Neural progenitor cell (in vitro differentiated cells): Measurements from ENCODE around the gene CYSTM1. TPM values are rescaled to one million over a fixed set of nuclear protein-coding genes. Genes with fewer than 3 reads are reported as not detected.

Source experiments
- DNase-seq: peaks from one replicate; pipeline ENCODE4 v3.0.0-alpha.2; 2016; ENCODE audit warnings: low spot score
- H2AFZ ChIP-seq: fragments of 200-600 bp; sonication (generic); replicated peaks from 2 replicates; pipeline ENCODE4 v1.6.1; 2016; ENCODE audit warnings: antibody characterized with exemption
- H3F3A ChIP-seq: fragments of 200-600 bp; sonication (generic); 2 replicates; pipeline ENCODE4 v1.6.1; 2016; ENCODE audit warnings: antibody characterized with exemption, low read depth
- H3K27ac ChIP-seq: fragments of 200-600 bp; sonication (generic); 2 replicates; pipeline ENCODE4 v1.5.1; 2016; ENCODE audit warnings: mild to moderate bottlenecking
- H3K27me3 ChIP-seq: fragments of 200-600 bp; sonication (generic); 2 replicates; pipeline ENCODE4 v1.6.1; 2016; ENCODE audit warnings: mild to moderate bottlenecking, moderate library complexity
- H3K36me3 ChIP-seq: fragments of 200-600 bp; sonication (generic); 2 replicates; pipeline ENCODE4 v1.5.1; 2016
- H3K4me1 ChIP-seq: fragments of 200-600 bp; sonication (generic); 2 replicates; pipeline ENCODE4 v1.6.1; 2016; ENCODE audit warnings: mixed run types
- H3K4me2 ChIP-seq: fragments of 200-600 bp; sonication (generic); 2 replicates; pipeline ENCODE4 v1.6.1; 2016
- H3K4me3 ChIP-seq: fragments of 200-600 bp; sonication (generic); 2 replicates; pipeline ENCODE4 v1.5.1; 2016
- H3K79me2 ChIP-seq: fragments of 200-600 bp; sonication (generic); 2 replicates; pipeline ENCODE4 v1.6.1; 2016; ENCODE audit warnings: low read depth
- H3K9ac ChIP-seq: fragments of 200-600 bp; sonication (generic); 2 replicates; pipeline ENCODE4 v1.6.1; 2016
- H3K9me3 ChIP-seq: fragments of 200-600 bp; sonication (generic); 2 replicates; pipeline ENCODE4 v1.5.1; 2016; ENCODE audit warnings: low read depth
- H4K20me1 ChIP-seq: fragments of 200-600 bp; sonication (generic); 2 replicates; pipeline ENCODE4 v1.6.1; 2016; ENCODE audit warnings: low read depth
- H3K27ac Mint-ChIP-seq: 3 replicates; pipeline ENCODE4 v1.8.0; 2021; ENCODE audit warnings: mixed read lengths
- H3K27me3 Mint-ChIP-seq: 2 replicates; pipeline ENCODE4 v1.8.0; 2022; ENCODE audit warnings: low read depth, mild to moderate bottlenecking, inconsistent platforms, moderate library complexity, mixed read lengths; ENCODE audit not compliant: insufficient read depth
- H3K36me3 Mint-ChIP-seq: 3 replicates; pipeline ENCODE4 v1.8.0; 2021; ENCODE audit warnings: mixed read lengths
- H3K4me1 Mint-ChIP-seq: 3 replicates; pipeline ENCODE4 v1.8.0; 2021; ENCODE audit warnings: mixed read lengths
- H3K4me3 Mint-ChIP-seq: 3 replicates; pipeline ENCODE4 v1.8.0; 2021; ENCODE audit warnings: mild to moderate bottlenecking, moderate library complexity, mixed read lengths
- H3K9me3 Mint-ChIP-seq: 3 replicates; pipeline ENCODE4 v1.8.0; 2020; ENCODE audit warnings: mixed read lengths
- CTCF ChIP-seq: fragments of 200-600 bp; sonication (generic); IDR thresholded peaks from 2 replicates; pipeline ENCODE4 v1.5.1; 2017; ENCODE audit warnings: antibody characterized with exemption, mild to moderate bottlenecking
- EZH2 ChIP-seq: fragments of 200-600 bp; sonication (generic); IDR thresholded peaks from 2 replicates; pipeline ENCODE4 v1.6.1; 2017; ENCODE audit warnings: antibody characterized with exemption, mild to moderate bottlenecking, moderate library complexity
- EZH2phosphoT487 ChIP-seq: fragments of 200-600 bp; sonication (generic); IDR thresholded peaks from 2 replicates; pipeline ENCODE4 v1.6.1; 2017; ENCODE audit warnings: antibody characterized with exemption
- total RNA-seq: library from RNA; depleted of rRNA; stranded (reverse); fragments of >200 nt; gene quantifications from 2 replicates; pipeline ENCODE4 v1.2.3, GENCODE V29; 2015; ENCODE audit warnings: low replicate concordance

CYSTM1 gene
- total RNA-seq, 1 donor from 2014 or later: 8.9 TPM

DNA sequence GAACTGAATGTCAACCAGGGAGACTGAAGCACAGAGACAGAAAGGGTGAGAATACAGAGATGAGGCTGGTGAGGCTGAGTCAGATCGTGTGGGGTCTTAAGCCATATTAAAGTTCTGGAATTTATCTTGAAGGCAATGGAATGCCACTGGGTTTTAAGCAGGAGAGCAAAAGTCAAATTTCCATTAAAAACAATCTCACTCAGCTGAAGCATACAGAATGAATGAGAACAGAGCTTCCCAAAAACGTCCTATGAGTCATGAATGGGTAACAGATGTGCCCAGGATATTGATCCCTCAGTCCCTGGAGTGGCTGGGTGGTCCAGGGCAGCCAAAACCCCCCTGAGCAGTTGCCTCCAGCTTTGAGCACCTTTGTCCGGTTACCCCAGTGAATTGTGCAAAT is 83.0 kb downstream of the CYSTM1 start:
- Histone ChIP-seq H3K4me1 (no peaks in the 10 kb centered on the region), H3K4me2 (no peak overlapping the region), H3K9ac (no peak overlapping the region), H3K4me3 (no peak overlapping the region), H3K27me3 (no peaks in the 10 kb centered on the region), H3K27ac (no peak overlapping the region), H3K36me3 (no peaks in the 10 kb centered on the region), H4K20me1 (peaks cover 41% of the 10 kb centered on the region), H3K9me3 (no peaks in the 10 kb centered on the region), H3F3A (peaks cover 3% of the 10 kb centered on the region), H2AFZ (no peak overlapping the region), H3K79me2 (peaks cover 65% of the 10 kb centered on the region)
- DNase-seq: no peak
- Mint-ChIP-seq H3K4me3 (no peak overlapping the region), H3K27ac (no peak overlapping the region), H3K4me1 (peaks cover 7% of the 10 kb centered on the region), H3K9me3 (no peaks in the 10 kb centered on the region), H3K27me3 (peaks cover 2% of the 10 kb centered on the region), H3K36me3 (peaks cover 23% of the 10 kb centered on the region)
- no peak for TF ChIP-seq EZH2phosphoT487
- no peak for TF ChIP-seq CTCF
- TF ChIP-seq EZH2: no peak

DNA sequence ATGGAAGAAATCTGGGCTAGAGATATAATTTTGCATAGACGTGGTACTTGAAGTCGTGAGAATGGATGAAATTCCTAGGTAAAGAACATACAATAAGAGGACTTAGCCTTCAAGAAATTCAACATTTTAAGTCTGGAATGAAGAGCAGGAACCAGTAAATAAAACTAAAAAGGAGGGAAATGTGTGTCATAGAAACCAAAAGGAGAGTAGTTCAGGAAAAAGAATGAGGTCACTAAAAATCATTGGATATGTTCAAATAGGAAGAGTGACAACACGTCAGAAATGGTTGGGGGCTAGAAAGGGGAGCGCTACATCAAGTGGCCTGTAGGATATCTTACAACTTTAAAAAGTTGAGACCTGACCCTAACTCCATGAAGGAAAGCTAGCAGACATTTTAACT is 83.9 kb downstream of the CYSTM1 start:
- Mint-ChIP-seq H3K27me3 (peaks cover 2% of the 10 kb centered on the region), H3K9me3 (no peaks in the 10 kb centered on the region), H3K27ac (no peak overlapping the region), H3K4me1 (peaks cover 7% of the 10 kb centered on the region), H3K36me3 (peaks cover 23% of the 10 kb centered on the region), H3K4me3 (no peak overlapping the region)
- H3K4me1 ChIP-seq: no peaks in the 10 kb centered on the region
- H3K4me3 ChIP-seq: no peak overlapping the region
- H2AFZ ChIP-seq: no peak overlapping the region
- no peak for DNase-seq
- TF ChIP-seq EZH2phosphoT487: no peak
- no peak for TF ChIP-seq CTCF
- no peak for TF ChIP-seq EZH2
- H3K9me3 ChIP-seq: no peaks in the 10 kb centered on the region
- no peak overlapping the region for H3K4me2 ChIP-seq
- peaks cover 33% of the 10 kb centered on the region for H4K20me1 ChIP-seq
- no peaks in the 10 kb centered on the region for H3K36me3 ChIP-seq
- no peak overlapping the region for H3K27ac ChIP-seq
- H3F3A ChIP-seq: peaks cover 4% of the 10 kb centered on the region
- peaks cover 59% of the 10 kb centered on the region for H3K79me2 ChIP-seq
- no peaks in the 10 kb centered on the region for H3K27me3 ChIP-seq
- no peak overlapping the region for H3K9ac ChIP-seq

- no peak overlapping the region for H3K4me2 ChIP-seq
- no peaks in the 10 kb centered on the region for H3K9me3 ChIP-seq
- H3F3A ChIP-seq: peaks cover 4% of the 10 kb centered on the region
- H3K9ac ChIP-seq: no peak overlapping the region
- no peak for DNase-seq
- Mint-ChIP-seq H3K9me3 (no peaks in the 10 kb centered on the region), H3K27ac (no peak overlapping the region), H3K27me3 (peaks cover 2% of the 10 kb centered on the region), H3K4me1 (peaks cover 7% of the 10 kb centered on the region), H3K4me3 (no peak overlapping the region), H3K36me3 (peaks cover 25% of the 10 kb centered on the region)
- no peak overlapping the region for H3K27ac ChIP-seq
- H2AFZ ChIP-seq: no peak overlapping the region
- peaks cover 59% of the 10 kb centered on the region for H3K79me2 ChIP-seq
- TF ChIP-seq CTCF (no peak), EZH2 (no peak), EZH2phosphoT487 (no peak)
- H3K27me3 ChIP-seq: no peaks in the 10 kb centered on the region
- no peak overlapping the region for H3K4me3 ChIP-seq
- no peaks in the 10 kb centered on the region for H3K36me3 ChIP-seq
- H4K20me1 ChIP-seq: peaks cover 29% of the 10 kb centered on the region
- no peaks in the 10 kb centered on the region for H3K4me1 ChIP-seq
Observed at GRCh38 chr5:140259500-140259899, 84.5 kb downstream of the CYSTM1 start.
